ENCODE measurements around the gene NTNG2.

GRCh38 chr9:132125361-132125760 lies 36.5 kb upstream of the NTNG2 start:
- TF ChIP-seq CTCF (IDR thresholded peaks at IDR 0.05) (no peak), POLR2A (IDR thresholded peaks at IDR 0.05) (no peak)
